Cardiac fibroblast (primary cell): Measurements from ENCODE around the gene PLCG2.

Experiments used
- DNase-seq, 2 donors: peaks; one replicate each; pipeline versions ENCODE4 v3.0.0 to v3.0.0-alpha.2; 2010; ENCODE audit warnings: low read depth in 2 of 2
- H3K4me3 ChIP-seq, 2 donors: replicated peaks in 1 of 2; 1 replicate in 1 of 2; 2 replicates in 1 of 2; pipeline ENCODE4 v1.5.1; 2011; ENCODE audit warnings: low read depth in 2 of 2, low read length in 2 of 2, mild to moderate bottlenecking in 2 of 2, moderate library complexity in 1 of 2
- TF ChIP-seq, protein P1 (sequence below): IDR thresholded peaks from one replicate; pipeline ENCODE4 v1.5.1; 2011; ENCODE audit warnings: low read depth, mild to moderate bottlenecking, low read length, inconsistent platforms

The PLCG2 gene

GRCh38 chr16:81908466-81909262 is 129.6 kb downstream of the PLCG2 start:
- TF ChIP-seq, protein P1, sequence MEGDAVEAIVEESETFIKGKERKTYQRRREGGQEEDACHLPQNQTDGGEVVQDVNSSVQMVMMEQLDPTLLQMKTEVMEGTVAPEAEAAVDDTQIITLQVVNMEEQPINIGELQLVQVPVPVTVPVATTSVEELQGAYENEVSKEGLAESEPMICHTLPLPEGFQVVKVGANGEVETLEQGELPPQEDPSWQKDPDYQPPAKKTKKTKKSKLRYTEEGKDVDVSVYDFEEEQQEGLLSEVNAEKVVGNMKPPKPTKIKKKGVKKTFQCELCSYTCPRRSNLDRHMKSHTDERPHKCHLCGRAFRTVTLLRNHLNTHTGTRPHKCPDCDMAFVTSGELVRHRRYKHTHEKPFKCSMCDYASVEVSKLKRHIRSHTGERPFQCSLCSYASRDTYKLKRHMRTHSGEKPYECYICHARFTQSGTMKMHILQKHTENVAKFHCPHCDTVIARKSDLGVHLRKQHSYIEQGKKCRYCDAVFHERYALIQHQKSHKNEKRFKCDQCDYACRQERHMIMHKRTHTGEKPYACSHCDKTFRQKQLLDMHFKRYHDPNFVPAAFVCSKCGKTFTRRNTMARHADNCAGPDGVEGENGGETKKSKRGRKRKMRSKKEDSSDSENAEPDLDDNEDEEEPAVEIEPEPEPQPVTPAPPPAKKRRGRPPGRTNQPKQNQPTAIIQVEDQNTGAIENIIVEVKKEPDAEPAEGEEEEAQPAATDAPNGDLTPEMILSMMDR = no peak
- DNase-seq = no peak
- no peak overlapping the region for H3K4me3 ChIP-seq

DNA sequence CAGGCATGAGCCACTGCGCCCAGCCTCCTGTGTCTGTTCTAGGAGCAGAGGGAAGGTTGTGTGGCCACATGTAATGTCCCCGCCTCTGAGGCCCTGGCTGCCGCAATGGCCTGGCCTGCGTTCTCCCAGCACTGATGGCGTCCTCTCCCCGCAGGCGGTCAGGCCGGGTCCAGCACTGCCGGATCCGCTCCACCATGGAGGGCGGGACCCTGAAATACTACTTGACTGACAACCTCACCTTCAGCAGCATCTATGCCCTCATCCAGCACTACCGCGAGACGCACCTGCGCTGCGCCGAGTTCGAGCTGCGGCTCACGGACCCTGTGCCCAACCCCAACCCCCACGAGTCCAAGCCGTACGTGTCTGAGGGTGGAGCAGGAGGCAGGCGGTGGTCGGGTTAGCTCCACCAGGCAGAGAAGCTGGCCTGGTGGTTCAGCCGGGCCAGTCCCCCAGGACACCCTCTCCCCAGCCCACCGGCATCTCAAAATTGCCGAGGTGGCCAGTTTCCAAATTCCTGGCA is 131.3 kb downstream of the PLCG2 start:
- TF ChIP-seq, protein P1 = no peak
- no peak for DNase-seq

DNA sequence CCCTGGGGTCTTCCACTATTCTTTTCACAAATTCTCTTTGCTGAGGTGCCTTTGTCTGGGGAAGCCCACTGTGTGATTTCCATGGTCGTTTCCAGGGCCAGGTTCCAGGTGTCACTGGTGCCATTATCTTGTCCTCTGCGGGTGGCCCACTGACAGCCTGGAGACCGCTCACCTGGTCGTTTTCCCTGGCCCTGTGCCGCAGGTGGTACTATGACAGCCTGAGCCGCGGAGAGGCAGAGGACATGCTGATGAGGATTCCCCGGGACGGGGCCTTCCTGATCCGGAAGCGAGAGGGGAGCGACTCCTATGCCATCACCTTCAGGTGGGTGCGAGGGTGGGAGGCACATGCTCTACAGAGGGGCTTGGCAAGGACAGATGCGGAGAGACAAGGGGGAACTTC is 133.3 kb downstream of the PLCG2 start:
- TF ChIP-seq, protein P1 = no peak
- no peak for DNase-seq
- no peak overlapping the region for H3K4me3 ChIP-seq

More for the DNA sequence above, 131.3 kb downstream of the PLCG2 start:
- H3K4me3 ChIP-seq = no peak overlapping the region

- TF ChIP-seq, protein P1 = no peak
- DNase-seq = no peak
- H3K4me3 ChIP-seq = no peak overlapping the region
Observed at GRCh38 chr16:81913222-81913621, 134.1 kb downstream of the PLCG2 start.

DNA sequence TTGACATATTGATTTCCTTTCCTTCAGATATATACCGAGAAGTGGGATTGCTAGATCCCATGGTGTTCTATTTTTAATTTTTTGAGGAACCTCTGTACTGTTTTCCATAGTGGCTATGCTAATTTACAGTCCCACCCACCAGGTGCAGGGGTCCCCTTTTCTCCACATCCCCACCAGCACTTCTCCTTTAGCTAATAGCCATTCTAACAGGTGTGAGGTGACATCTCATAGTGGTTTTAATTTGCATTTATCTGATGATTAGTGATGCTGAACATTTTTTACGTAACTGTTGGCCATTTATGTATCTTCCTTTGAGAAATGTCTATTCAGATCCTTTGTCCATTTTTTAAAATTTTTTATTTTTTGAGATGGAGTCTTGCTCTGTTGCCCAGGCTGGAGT is 138.3 kb downstream of the PLCG2 start:
- TF ChIP-seq, protein P1 = no peak
- DNase-seq = no peak

GRCh38 chr16:81918927-81919326 is 139.8 kb downstream of the PLCG2 start:
- no peak overlapping the region for H3K4me3 ChIP-seq

More for the DNA sequence above, 138.3 kb downstream of the PLCG2 start:
- H3K4me3 ChIP-seq = no peak overlapping the region

More at GRCh38 chr16:81918927-81919326, 139.8 kb downstream of the PLCG2 start:
- TF ChIP-seq, protein P1 = no peak
- DNase-seq = no peak
